ENCODE measurements around the gene ADSL.

DNA sequence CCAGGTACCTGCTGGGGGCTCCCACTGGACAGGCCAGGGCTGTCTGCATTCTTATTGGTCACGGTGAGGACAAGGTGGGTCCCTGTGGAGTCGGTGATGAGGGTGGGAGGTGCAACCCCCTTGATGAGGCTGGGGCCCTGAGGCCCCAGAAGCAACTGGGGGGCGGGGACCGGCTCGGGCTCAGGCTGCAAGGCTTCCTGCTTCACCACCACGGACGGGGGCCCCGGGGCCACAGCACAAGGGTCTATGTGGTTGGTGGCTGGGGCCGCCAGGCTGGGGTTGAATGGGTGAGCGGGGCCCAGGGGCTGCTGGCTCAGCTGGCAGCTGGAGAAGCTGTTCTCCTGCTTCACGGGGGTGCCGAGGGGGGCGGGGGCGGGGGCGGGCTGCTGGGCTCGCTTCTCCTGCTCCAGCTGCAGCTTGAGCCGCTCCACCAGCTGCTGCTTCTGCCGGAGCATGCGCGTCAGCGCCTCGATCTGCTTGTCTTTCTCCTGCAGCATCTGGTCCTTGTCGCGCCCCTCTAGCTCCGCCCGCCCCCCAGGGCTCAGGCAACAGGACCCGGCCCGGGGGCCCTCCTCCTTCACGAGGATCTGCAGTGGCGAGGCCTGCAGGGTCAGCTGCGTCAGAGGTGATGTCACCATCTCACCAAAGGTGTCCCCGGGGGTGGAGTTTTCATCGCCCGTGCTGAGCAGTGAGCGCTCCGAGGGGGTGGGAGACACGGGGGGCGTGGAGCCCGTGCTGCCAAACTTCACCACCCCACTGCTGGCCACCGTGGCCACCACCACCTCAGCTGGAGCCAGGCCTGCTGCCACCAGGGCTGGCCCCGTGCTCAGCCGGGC is 72.3 kb downstream of the ADSL start:
- TF ChIP-seq, protein P1, sequence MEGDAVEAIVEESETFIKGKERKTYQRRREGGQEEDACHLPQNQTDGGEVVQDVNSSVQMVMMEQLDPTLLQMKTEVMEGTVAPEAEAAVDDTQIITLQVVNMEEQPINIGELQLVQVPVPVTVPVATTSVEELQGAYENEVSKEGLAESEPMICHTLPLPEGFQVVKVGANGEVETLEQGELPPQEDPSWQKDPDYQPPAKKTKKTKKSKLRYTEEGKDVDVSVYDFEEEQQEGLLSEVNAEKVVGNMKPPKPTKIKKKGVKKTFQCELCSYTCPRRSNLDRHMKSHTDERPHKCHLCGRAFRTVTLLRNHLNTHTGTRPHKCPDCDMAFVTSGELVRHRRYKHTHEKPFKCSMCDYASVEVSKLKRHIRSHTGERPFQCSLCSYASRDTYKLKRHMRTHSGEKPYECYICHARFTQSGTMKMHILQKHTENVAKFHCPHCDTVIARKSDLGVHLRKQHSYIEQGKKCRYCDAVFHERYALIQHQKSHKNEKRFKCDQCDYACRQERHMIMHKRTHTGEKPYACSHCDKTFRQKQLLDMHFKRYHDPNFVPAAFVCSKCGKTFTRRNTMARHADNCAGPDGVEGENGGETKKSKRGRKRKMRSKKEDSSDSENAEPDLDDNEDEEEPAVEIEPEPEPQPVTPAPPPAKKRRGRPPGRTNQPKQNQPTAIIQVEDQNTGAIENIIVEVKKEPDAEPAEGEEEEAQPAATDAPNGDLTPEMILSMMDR (IDR thresholded peaks at IDR 0.05), result no peak
- TF ChIP-seq POLR2A (IDR thresholded peaks at IDR 0.05), result no peak

All from stomach (tissue), 4 donors.